Measurements from ENCODE around the gene METTL25B. TPM values are rescaled to one million over a fixed set of nuclear protein-coding genes. Genes with fewer than 3 reads are reported as not detected.
A peak's percentile ranks its signal among the peaks of the same experiment; 100 is the strongest.

Gene METTL25B
- total RNA-seq, 4 donors from 2014 or later: 9.7 to 44.9 (median 17.6) TPM

DNA sequence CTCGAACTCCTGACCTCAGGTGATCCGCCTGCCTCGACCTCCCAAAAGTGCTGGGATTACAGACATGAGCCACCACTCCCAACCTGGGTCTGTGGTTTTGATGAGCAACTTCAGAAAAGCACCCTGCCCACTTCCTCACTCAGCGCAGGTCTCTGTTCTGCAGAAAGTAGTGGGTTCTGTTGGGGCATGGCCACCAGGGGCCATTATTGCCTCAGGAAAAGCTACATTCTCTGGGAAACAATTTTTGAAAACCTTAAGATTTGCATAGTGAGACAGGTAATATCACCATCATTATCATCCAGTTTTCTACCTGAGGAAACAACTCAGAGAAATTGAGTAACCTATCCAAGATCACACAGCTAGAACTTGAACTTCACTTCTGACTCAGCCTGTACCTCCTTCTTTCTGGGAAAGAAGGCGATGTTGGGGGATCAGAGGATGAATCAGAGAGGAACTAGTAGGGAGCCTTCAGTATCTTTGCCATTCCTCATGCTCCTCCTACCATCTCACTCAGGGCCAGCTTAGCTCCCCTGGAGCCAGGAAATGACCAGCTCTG, 44.0 kb upstream of the METTL25B start:
- H3K27me3 ChIP-seq: peaks cover 0 to 79% (median 0%) of the 10 kb centered on the region in 4 donors
- intact Hi-C loops (cut with DNase I): no loop called here
- H3K4me3 ChIP-seq: no peak overlapping the region
- H3K9me3 ChIP-seq: no peaks in the 10 kb centered on the region
- 27 to 40% methylated on average over 2 to 5 of the region's 5 CpGs for WGBS, 2 donors
- peak overlapping the region in 1 of 4 donors; percentile 39 for H3K27ac ChIP-seq
- H3K36me3 ChIP-seq: no peaks in the 10 kb centered on the region
- H3K4me1 ChIP-seq: peaks cover 1 to 23% (median 4%) of the 10 kb centered on the region in 3 donors
- no peak for TF ChIP-seq POLR2A (IDR thresholded peaks at IDR 0.05)
- TF ChIP-seq, protein P1, sequence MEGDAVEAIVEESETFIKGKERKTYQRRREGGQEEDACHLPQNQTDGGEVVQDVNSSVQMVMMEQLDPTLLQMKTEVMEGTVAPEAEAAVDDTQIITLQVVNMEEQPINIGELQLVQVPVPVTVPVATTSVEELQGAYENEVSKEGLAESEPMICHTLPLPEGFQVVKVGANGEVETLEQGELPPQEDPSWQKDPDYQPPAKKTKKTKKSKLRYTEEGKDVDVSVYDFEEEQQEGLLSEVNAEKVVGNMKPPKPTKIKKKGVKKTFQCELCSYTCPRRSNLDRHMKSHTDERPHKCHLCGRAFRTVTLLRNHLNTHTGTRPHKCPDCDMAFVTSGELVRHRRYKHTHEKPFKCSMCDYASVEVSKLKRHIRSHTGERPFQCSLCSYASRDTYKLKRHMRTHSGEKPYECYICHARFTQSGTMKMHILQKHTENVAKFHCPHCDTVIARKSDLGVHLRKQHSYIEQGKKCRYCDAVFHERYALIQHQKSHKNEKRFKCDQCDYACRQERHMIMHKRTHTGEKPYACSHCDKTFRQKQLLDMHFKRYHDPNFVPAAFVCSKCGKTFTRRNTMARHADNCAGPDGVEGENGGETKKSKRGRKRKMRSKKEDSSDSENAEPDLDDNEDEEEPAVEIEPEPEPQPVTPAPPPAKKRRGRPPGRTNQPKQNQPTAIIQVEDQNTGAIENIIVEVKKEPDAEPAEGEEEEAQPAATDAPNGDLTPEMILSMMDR (IDR thresholded peaks at IDR 0.05): peak in 2 of 6 experiments; percentile 5 to 50
- DNase-seq: no peak

DNA sequence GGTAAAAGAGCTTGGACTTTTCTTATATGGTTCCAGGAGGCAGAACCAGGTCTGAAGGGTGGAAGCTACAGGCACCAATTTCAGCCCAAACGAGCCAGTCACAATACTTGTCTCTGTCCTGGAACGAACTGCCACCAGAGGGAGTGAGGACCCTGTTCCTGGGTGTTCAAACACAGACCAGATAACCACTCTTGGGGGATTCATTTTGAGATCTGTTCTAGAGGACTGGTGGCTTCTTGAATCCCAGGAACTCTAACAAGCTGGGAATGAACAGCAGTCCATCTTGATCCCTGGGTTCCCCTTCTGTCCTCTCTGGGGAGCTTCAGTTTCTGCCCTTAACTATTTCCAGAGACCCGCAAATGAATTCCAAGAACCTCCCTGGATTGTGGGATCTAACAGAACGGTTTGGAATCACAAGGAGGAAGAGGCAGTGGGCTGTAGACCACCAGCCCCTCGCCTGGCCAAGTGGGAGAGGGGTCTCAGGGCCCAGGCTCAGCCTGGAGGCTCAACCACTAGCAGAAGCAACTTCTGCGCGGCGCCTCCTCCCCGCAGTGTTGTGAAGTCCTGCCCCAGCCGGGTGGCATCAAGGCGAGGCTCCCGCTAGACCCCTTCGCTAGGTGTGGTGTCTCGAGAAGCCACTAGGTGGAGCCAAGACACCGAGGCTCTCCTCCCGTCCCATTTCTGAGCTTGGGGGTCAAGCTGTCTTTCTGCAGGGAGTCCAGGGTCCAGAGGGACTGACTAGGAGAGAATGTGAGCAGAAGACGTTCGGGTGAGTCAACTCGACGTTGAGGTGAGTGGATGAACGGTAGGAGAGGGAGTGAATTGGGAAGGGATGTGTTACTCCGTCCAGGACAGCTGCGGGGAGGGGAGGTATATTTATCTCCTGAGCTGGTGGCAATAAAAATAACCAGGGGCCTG, 39.0 kb upstream of the METTL25B start:
- Histone ChIP-seq H3K27ac (peak overlapping the region in 1 of 4 donors; percentile 9), H3K27me3 (peaks cover 0 to 84% (median 0%) of the 10 kb centered on the region in 4 donors), H3K36me3 (no peaks in the 10 kb centered on the region), H3K4me1 (peaks cover 34 to 68% (median 50%) of the 10 kb centered on the region in 3 donors), H3K9me3 (no peaks in the 10 kb centered on the region), H3K4me3 (peak overlapping the region in 2 of 4 donors; percentile 21 to 31)
- 2% methylated on average over 9 to 14 of the region's 23 CpGs for WGBS, 2 donors
- TF ChIP-seq, protein P1 (IDR thresholded peaks at IDR 0.05): peak; percentile 88 to 95 (median 94)
- TF ChIP-seq POLR2A (IDR thresholded peaks at IDR 0.05): no peak
- intact Hi-C loops (cut with DNase I): no loop called here
- DNase-seq: no peak

DNA sequence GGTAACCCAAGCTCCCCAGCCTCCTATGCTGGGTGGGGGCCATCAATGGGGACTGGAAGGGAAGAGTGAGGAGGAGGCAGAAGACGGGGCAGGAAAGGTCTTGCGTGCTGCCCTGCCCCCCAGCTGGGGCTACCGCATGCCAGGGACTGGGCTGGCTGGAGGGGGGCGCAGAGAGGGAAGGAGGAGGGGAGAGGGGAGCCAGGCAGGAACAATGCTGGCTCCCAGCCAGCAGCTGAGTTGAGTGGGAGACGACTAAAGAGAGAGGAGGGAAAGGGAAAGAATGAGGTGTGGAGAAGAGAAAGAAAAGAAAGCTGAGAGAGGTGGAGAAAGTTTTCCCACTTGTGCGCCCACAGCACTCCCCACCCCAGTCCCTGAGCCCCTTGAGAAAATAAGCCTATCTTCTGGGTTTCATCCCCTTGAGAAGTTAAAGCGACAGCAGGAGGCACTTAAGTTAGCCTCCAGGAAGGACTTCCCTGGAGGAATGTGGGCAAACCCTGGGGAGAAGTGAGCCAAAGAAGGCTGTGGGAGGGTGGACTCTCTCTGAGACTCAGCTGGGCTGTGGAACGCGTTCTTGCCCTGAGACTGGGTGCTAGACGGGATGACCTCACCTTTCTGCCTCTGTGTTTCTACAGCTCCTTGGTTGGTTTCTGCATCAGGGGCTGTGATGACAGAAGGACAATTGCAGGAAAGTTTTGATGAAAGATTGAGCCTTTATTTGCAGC, 38.2 kb upstream of the METTL25B start:
- Histone ChIP-seq H3K4me3 (peak overlapping the region in 2 of 4 donors; percentile 21 to 31), H3K27me3 (peaks cover 0 to 80% (median 0%) of the 10 kb centered on the region in 4 donors), H3K27ac (peak overlapping the region; percentile 68 to 89 (median 84)), H3K9me3 (no peaks in the 10 kb centered on the region), H3K4me1 (peaks cover 34 to 70% (median 55%) of the 10 kb centered on the region in 3 donors), H3K36me3 (no peaks in the 10 kb centered on the region)
- TF ChIP-seq POLR2A (IDR thresholded peaks at IDR 0.05): no peak
- TF ChIP-seq, protein P1 (IDR thresholded peaks at IDR 0.05): no peak
- WGBS, 2 donors: 16 to 24% methylated on average over 9 to 10 of the region's 10 CpGs
- no peak for DNase-seq
- intact Hi-C loops (cut with DNase I): loop anchor here (5.0 kb wide), 1 partner anchor 37 kb away; the partner anchor contains the start of genes ISG20L2 and METTL25B

DNA sequence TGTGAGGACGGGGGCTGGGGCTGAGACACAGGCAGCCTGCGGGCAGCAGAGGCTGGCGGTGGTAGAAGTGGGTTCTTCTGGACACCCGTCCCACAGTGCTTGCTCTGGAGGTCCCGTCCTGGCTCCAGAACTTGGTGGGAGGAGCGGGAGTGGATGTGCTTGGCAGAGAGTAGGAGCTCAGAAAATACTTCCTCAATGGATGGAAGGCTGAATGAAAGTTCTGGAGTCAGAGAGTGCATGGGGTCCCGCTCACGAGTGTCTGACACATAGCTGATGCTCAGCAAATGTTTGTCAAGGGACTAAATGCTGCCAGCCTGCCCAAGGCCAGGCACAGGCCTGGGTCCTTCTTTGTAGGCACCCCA, 37.6 kb upstream of the METTL25B start:
- peaks cover 34 to 71% (median 55%) of the 10 kb centered on the region in 3 donors for H3K4me1 ChIP-seq
- no peaks in the 10 kb centered on the region for H3K36me3 ChIP-seq
- DNase-seq: no peak
- no peaks in the 10 kb centered on the region for H3K9me3 ChIP-seq
- TF ChIP-seq, protein P1 (IDR thresholded peaks at IDR 0.05): no peak
- no peak for TF ChIP-seq POLR2A (IDR thresholded peaks at IDR 0.05)
- peaks cover 0 to 74% (median 0%) of the 10 kb centered on the region in 4 donors for H3K27me3 ChIP-seq
- peak overlapping the region; percentile 68 to 89 (median 84) for H3K27ac ChIP-seq
- WGBS, 2 donors: 51 to 69% methylated on average over 7 to 8 of the region's 8 CpGs
- intact Hi-C loops (cut with DNase I): loop anchor here (5.0 kb wide), 1 partner anchor 37 kb away; the partner anchor contains the start of genes ISG20L2 and METTL25B
- H3K4me3 ChIP-seq: no peak overlapping the region
